ENCODE measurements around the gene CACNG5. TPM values are rescaled to one million over a fixed set of nuclear protein-coding genes. Genes with fewer than 3 reads are reported as not detected.

CACNG5 gene
- total RNA-seq (not detected in 2 replicates), polyA plus RNA-seq (not detected in 2 replicates), polyA minus RNA-seq (ENCODE audit: low replicate concordance) (not detected in 2 replicates)
- polyA plus RNA-seq (2012): not detected in 2 replicates

- no peak for DNase-seq (ENCODE audit: low read depth in 2 of 2)
- no peak within 1 kb of the TSS for H2AFZ ChIP-seq (ENCODE audit: low read length)
Observed at GRCh38 chr17:66834919-66835454, at the start of gene CACNG5. TSS of gene CACNG5 (plus strand) at chr17:66835117. CDS start at chr17:66877333, 42,216 bp downstream.

GRCh38 chr17:66786107-66786506 is 48.8 kb upstream of the CACNG5 start:
- Histone ChIP-seq H3K4me2 (ENCODE audit: extremely low read depth, insufficient read depth, low read length) (no peak overlapping the region), H3K4me1 (ENCODE audit: control insufficient read depth, extremely low read depth, insufficient read depth, low read length) (peaks cover 2% of the 10 kb centered on the region), H3K36me3 (ENCODE audit: control insufficient read depth, insufficient read depth, low read length) (peaks cover 12% of the 10 kb centered on the region), H3K79me2 (ENCODE audit: control insufficient read depth, insufficient read depth, low read length) (no peaks in the 10 kb centered on the region), H4K20me1 (ENCODE audit: control insufficient read depth, extremely low read depth, insufficient read depth, low read length) (no peaks in the 10 kb centered on the region), H2AFZ (ENCODE audit: low read length) (no peak overlapping the region), H3K9ac (ENCODE audit: insufficient read depth, low read length) (no peak overlapping the region), H3K27ac (ENCODE audit: insufficient read depth, low read length) (no peak overlapping the region), H3K27me3 (ENCODE audit: control insufficient read depth, insufficient read depth, low read length) (no peaks in the 10 kb centered on the region), H3K4me3 (replicated peaks in 1 of 4; ENCODE audit: control extremely low read depth in 1 of 4, insufficient read depth in 1 of 4, low read depth in 3 of 4, low read length in 4 of 4) (no peak overlapping the region), H3K9me3 (ENCODE audit: control insufficient read depth, insufficient read depth, low read depth, low read length) (no peaks in the 10 kb centered on the region)
- TF ChIP-seq, protein P1, sequence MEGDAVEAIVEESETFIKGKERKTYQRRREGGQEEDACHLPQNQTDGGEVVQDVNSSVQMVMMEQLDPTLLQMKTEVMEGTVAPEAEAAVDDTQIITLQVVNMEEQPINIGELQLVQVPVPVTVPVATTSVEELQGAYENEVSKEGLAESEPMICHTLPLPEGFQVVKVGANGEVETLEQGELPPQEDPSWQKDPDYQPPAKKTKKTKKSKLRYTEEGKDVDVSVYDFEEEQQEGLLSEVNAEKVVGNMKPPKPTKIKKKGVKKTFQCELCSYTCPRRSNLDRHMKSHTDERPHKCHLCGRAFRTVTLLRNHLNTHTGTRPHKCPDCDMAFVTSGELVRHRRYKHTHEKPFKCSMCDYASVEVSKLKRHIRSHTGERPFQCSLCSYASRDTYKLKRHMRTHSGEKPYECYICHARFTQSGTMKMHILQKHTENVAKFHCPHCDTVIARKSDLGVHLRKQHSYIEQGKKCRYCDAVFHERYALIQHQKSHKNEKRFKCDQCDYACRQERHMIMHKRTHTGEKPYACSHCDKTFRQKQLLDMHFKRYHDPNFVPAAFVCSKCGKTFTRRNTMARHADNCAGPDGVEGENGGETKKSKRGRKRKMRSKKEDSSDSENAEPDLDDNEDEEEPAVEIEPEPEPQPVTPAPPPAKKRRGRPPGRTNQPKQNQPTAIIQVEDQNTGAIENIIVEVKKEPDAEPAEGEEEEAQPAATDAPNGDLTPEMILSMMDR (conservative IDR thresholded peaks at IDR 0.05 in 1 of 2, IDR thresholded peaks at IDR 0.05 in 1 of 2; ENCODE audit: low read depth in 1 of 2, low read length in 2 of 2): no peak
- no peak for TF ChIP-seq EZH2 (IDR thresholded peaks at IDR 0.05; ENCODE audit: low read length, missing control alignments)
- DNase-seq (ENCODE audit: low read depth in 2 of 2): no peak

More at GRCh38 chr17:66834919-66835454, at the start of gene CACNG5:
- no peak for TF ChIP-seq EZH2 (IDR thresholded peaks at IDR 0.05; ENCODE audit: low read length, missing control alignments)
- TF ChIP-seq, protein P1 (conservative IDR thresholded peaks at IDR 0.05 in 1 of 2, IDR thresholded peaks at IDR 0.05 in 1 of 2; ENCODE audit: low read depth in 1 of 2, low read length in 2 of 2): no peak
- Histone ChIP-seq H3K79me2 (ENCODE audit: control insufficient read depth, insufficient read depth, low read length) (no peaks in the 10 kb centered on the region), H3K36me3 (ENCODE audit: control insufficient read depth, insufficient read depth, low read length) (no peaks in the 10 kb centered on the region), H3K9me3 (ENCODE audit: control insufficient read depth, insufficient read depth, low read depth, low read length) (no peaks in the 10 kb centered on the region), H4K20me1 (ENCODE audit: control insufficient read depth, extremely low read depth, insufficient read depth, low read length) (no peaks in the 10 kb centered on the region), H3K27ac (ENCODE audit: insufficient read depth, low read length) (no peak within 1 kb of the TSS), H3K4me3 (replicated peaks in 1 of 4; ENCODE audit: control extremely low read depth in 1 of 4, insufficient read depth in 1 of 4, low read depth in 3 of 4, low read length in 4 of 4) (no peak within 1 kb of the TSS), H3K4me1 (ENCODE audit: control insufficient read depth, extremely low read depth, insufficient read depth, low read length) (no peaks in the 10 kb centered on the region), H3K9ac (ENCODE audit: insufficient read depth, low read length) (no peak within 1 kb of the TSS), H3K27me3 (ENCODE audit: control insufficient read depth, insufficient read depth, low read length) (peaks cover 27% of the 10 kb centered on the region), H3K4me2 (ENCODE audit: extremely low read depth, insufficient read depth, low read length) (no peak within 1 kb of the TSS)

GRCh38 chr17:66787914-66788313 is 47.0 kb upstream of the CACNG5 start:
- no peak overlapping the region for H2AFZ ChIP-seq (ENCODE audit: low read length)
- TF ChIP-seq EZH2 (IDR thresholded peaks at IDR 0.05; ENCODE audit: low read length, missing control alignments): no peak
- TF ChIP-seq, protein P1 (conservative IDR thresholded peaks at IDR 0.05 in 1 of 2, IDR thresholded peaks at IDR 0.05 in 1 of 2; ENCODE audit: low read depth in 1 of 2, low read length in 2 of 2): no peak
- H3K27me3 ChIP-seq (ENCODE audit: control insufficient read depth, insufficient read depth, low read length): no peaks in the 10 kb centered on the region
- DNase-seq (ENCODE audit: low read depth in 2 of 2): no peak
- H3K4me2 ChIP-seq (ENCODE audit: extremely low read depth, insufficient read depth, low read length): no peak overlapping the region
- peaks cover 12% of the 10 kb centered on the region for H3K36me3 ChIP-seq (ENCODE audit: control insufficient read depth, insufficient read depth, low read length)
- H4K20me1 ChIP-seq (ENCODE audit: control insufficient read depth, extremely low read depth, insufficient read depth, low read length): no peaks in the 10 kb centered on the region
- H3K9me3 ChIP-seq (ENCODE audit: control insufficient read depth, insufficient read depth, low read depth, low read length): no peaks in the 10 kb centered on the region
- no peak overlapping the region for H3K9ac ChIP-seq (ENCODE audit: insufficient read depth, low read length)
- no peak overlapping the region for H3K4me3 ChIP-seq (replicated peaks in 1 of 4; ENCODE audit: control extremely low read depth in 1 of 4, insufficient read depth in 1 of 4, low read depth in 3 of 4, low read length in 4 of 4)
- H3K79me2 ChIP-seq (ENCODE audit: control insufficient read depth, insufficient read depth, low read length): no peaks in the 10 kb centered on the region
- peaks cover 3% of the 10 kb centered on the region for H3K4me1 ChIP-seq (ENCODE audit: control insufficient read depth, extremely low read depth, insufficient read depth, low read length)
- H3K27ac ChIP-seq (ENCODE audit: insufficient read depth, low read length): no peak overlapping the region

Data from fibroblast of lung (primary cell).